Right lobe of liver (tissue), 6 donors: Measurements from ENCODE around the gene DDX52. TPM values are rescaled to one million over a fixed set of nuclear protein-coding genes. Genes with fewer than 3 reads are reported as not detected.
A peak's percentile ranks its signal among the peaks of the same experiment; 100 is the strongest.

Source experiments
- ATAC-seq, 4 donors: fragments of 200-7000 bp; cut with Tn5 transposase; one replicate each; pipeline ENCODE4 v1.9.1; 2020; ENCODE audit warnings: mild to moderate bottlenecking in 4 of 4, moderate library complexity in 4 of 4
- DNase-seq, 3 donors: peaks; one replicate each; pipeline ENCODE4 v3.0.0-alpha.2; 2020
- H3K27ac ChIP-seq, 3 donors: fragments of 200-600 bp; one replicate each; pipeline ENCODE4 v1.8.0; 2022
- H3K27me3 ChIP-seq, 2 donors: fragments of 200-600 bp; one replicate each; pipeline ENCODE4 v1.8.0; 2022
- H3K36me3 ChIP-seq, 4 donors: fragments of 200-600 bp; sonication (generic) in 1 of 4; one replicate each; pipeline versions ENCODE4 v1.5.1 to v1.8.0; 2017 to 2022; ENCODE audit warnings: control low read depth in 1 of 4
- H3K4me1 ChIP-seq, 4 donors: fragments of 200-600 bp; sonication (generic) in 1 of 4; one replicate each; pipeline versions ENCODE4 v1.5.1 to v1.8.0; 2017 to 2022; ENCODE audit warnings: control low read depth in 1 of 4
- H3K4me3 ChIP-seq, 3 donors: fragments of 200-600 bp; one replicate each; pipeline ENCODE4 v1.8.0; 2022
- H3K9me3 ChIP-seq, 4 donors: fragments of 200-600 bp; sonication (generic) in 1 of 4; one replicate each; pipeline versions ENCODE4 v1.5.1 to v1.8.0; 2017 to 2022; ENCODE audit warnings: control low read depth in 1 of 4
- CTCF ChIP-seq, 4 donors: fragments of 200-600 bp in 3 of 4; fragments of 450-650 bp in 1 of 4; IDR thresholded peaks; one replicate each; pipeline versions ENCODE4 v1.5.1 to v1.8.0; 2016 to 2022; ENCODE audit warnings: antibody characterized with exemption in 4 of 4, mild to moderate bottlenecking in 2 of 4
- POLR2A ChIP-seq: fragments of 450-650 bp; IDR thresholded peaks from one replicate; pipeline ENCODE4 v1.6.1; 2017; ENCODE audit warnings: antibody characterized with exemption, mild to moderate bottlenecking
- WGBS: methylation state at CpG from one replicate; pipeline ENCODE4 v1.1.6; 2018; ENCODE audit warnings: low coverage, low lambda C conversion rate; ENCODE audit not compliant: insufficient coverage; ENCODE audit errors: missing lambda C conversion rate; 5-methylcytosine and 5-hydroxymethylcytosine counted together
- intact Hi-C, 2 donors: fragments of 100-400 bp; cut with DNase I; formaldehyde crosslinking; loops; one replicate each; pipeline versions ENCODE4 v1.11.2 to v1.14.1; 2022
- long read RNA-seq: library from polyadenylated mRNA; unstranded; transcript quantifications from one replicate; pipeline ENCODE4 v2.0.0, GENCODE V29; 2019
- total RNA-seq, 6 experiments: library from RNA; depleted of rRNA in 2 of 6; stranded (reverse); fragments of >200 nt in 2 of 6; fragmentation: NEBNext Ultra II Directional in 3 of 6; extraction: Animal tissue kit (Norgen Biotek cat#: 25700) in 3 of 6; gene quantifications; one replicate each; pipeline versions ENCODE4 v1.1.0 to v1.2.4, GENCODE V29; 2016 to 2023
- donor health status: DM: no; HTN: yes; CAD: no.
- donor health status: DM: no; HTN: no; CAD: no.
- donor health status: DM: no; HTN: no; CAD: no.
- donor health status: DM: no; HTN: yes; CAD: no.
- donor health status: DM: no; HTN: yes; CAD: no.

Gene DDX52
- 10 to 100 TPM; 11.8 to 14.4 (median 13.1) TPM for total RNA-seq
- long read RNA-seq, partial matches to known transcripts: 2 of 2 reads
- long read RNA-seq, other reads (novel, unspliced or antisense): 0 of 2 reads

- intact Hi-C loops: no loop called here
- peaks cover 0 to 15% (median 7%) of the 10 kb centered on the region in 4 donors for H3K4me1 ChIP-seq
- under 1% methylated on average over 25 of the region's 43 CpGs for WGBS
- no peaks in the 10 kb centered on the region for H3K9me3 ChIP-seq
- peak; percentile 98 to 99 (median 98) for ATAC-seq
- no peaks in the 10 kb centered on the region for H3K27me3 ChIP-seq
- TF ChIP-seq CTCF (IDR thresholded peaks at IDR 0.05) (peak in 3 of 4 donors; percentile 10 to 27 (median 21)), POLR2A (peak; percentile 67)
- H3K4me3 ChIP-seq: peak within 1 kb of the TSS; percentile 73 to 82 (median 78)
- H3K36me3 ChIP-seq: peaks cover 0 to 19% (median 0%) of the 10 kb centered on the region in 4 donors
- DNase-seq: peak; percentile 94
- H3K27ac ChIP-seq: peak within 1 kb of the TSS; percentile 63 to 81 (median 75)
Observed at GRCh38 chr17:37643118-37643766, at the start of gene DDX52. Gene DDX52, minus strand, starts transcription at chr17:37643446. Its CDS starts 26 bp downstream, at chr17:37643420.

GRCh38 chr17:37691807-37692206 is 48.6 kb upstream of the DDX52 start:
- no peaks in the 10 kb centered on the region for H3K9me3 ChIP-seq
- H3K4me3 ChIP-seq: no peak overlapping the region
- DNase-seq (no peak), ATAC-seq (no peak)
- peaks cover 0 to 3% (median 0%) of the 10 kb centered on the region in 4 donors for H3K4me1 ChIP-seq
- H3K36me3 ChIP-seq: no peaks in the 10 kb centered on the region
- WGBS: 88% methylated on average over 6 of the region's 6 CpGs
- intact Hi-C loops: loop anchor here in 1 of 2 donors (10.0 kb wide), 1 partner anchor 83 kb away; no protein-coding TSS in a partner anchor
- H3K27me3 ChIP-seq: no peaks in the 10 kb centered on the region
- H3K27ac ChIP-seq: no peak overlapping the region
- no peak for TF ChIP-seq CTCF (IDR thresholded peaks at IDR 0.05)

- intact Hi-C loops: no loop called here
- H3K4me3 ChIP-seq: no peak overlapping the region
- H3K36me3 ChIP-seq: no peaks in the 10 kb centered on the region
- DNase-seq: no peak
- H3K27ac ChIP-seq: no peak overlapping the region
- WGBS: 32% methylated on average over 2 of the region's 7 CpGs
- peak in 2 of 4 donors; percentile 35 for ATAC-seq
- H3K4me1 ChIP-seq: peaks cover 0 to 3% (median 0%) of the 10 kb centered on the region in 4 donors
- H3K27me3 ChIP-seq: no peaks in the 10 kb centered on the region
- TF ChIP-seq CTCF (IDR thresholded peaks at IDR 0.05): no peak
- TF ChIP-seq POLR2A: no peak
- no peaks in the 10 kb centered on the region for H3K9me3 ChIP-seq
Observed at GRCh38 chr17:37689317-37689716, 46.1 kb upstream of the DDX52 start.

GRCh38 chr17:37683454-37683984 is 40.3 kb upstream of the DDX52 start:
- ATAC-seq (peak; percentile 65 to 84 (median 77)), DNase-seq (no peak)
- 37% methylated on average over 8 of the region's 9 CpGs for whole genome bisulfite sequencing
- Histone ChIP-seq H3K36me3 (no peaks in the 10 kb centered on the region), H3K4me1 (peaks cover 0 to 10% (median 2%) of the 10 kb centered on the region in 4 donors), H3K27me3 (no peaks in the 10 kb centered on the region), H3K9me3 (no peaks in the 10 kb centered on the region), H3K4me3 (no peak overlapping the region), H3K27ac (peak overlapping the region in 1 of 3 donors; percentile 26)
- intact Hi-C loops: no loop called here
- TF ChIP-seq CTCF (IDR thresholded peaks at IDR 0.05) (no peak), POLR2A (no peak)
